Thyroid gland (tissue), 4 donors: Measurements from ENCODE around the gene SNX21. TPM values are rescaled to one million over a fixed set of nuclear protein-coding genes. Genes with fewer than 3 reads are reported as not detected.

Experiments used
- DNase-seq, 2 donors: peaks; one replicate each; pipeline ENCODE4 v3.0.0-alpha.2; 2019
- H3K27ac ChIP-seq, 3 donors: fragments of 200-600 bp; sonication (generic); 1 replicate in 2 of 3; 2 replicates in 1 of 3; pipeline ENCODE4 v1.5.1; 2016 to 2019; ENCODE audit warnings: mild to moderate bottlenecking in 1 of 3, moderate library complexity in 1 of 3
- H3K27me3 ChIP-seq: fragments of 200-600 bp; sonication (generic); one replicate; pipeline ENCODE4 v1.5.1; 2019
- H3K36me3 ChIP-seq, 2 donors: fragments of 200-600 bp; sonication (generic); one replicate each; pipeline ENCODE4 v1.5.1; 2016 to 2019
- H3K4me1 ChIP-seq, 2 donors: fragments of 200-600 bp; sonication (generic); one replicate each; pipeline ENCODE4 v1.5.1; 2017 to 2019
- H3K4me3 ChIP-seq, 3 donors: fragments of 200-600 bp; sonication (generic); replicated peaks in 1 of 3; 1 replicate in 2 of 3; 2 replicates in 1 of 3; pipeline ENCODE4 v1.5.1; 2016; ENCODE audit warnings: mild to moderate bottlenecking in 1 of 3
- H3K9me3 ChIP-seq: fragments of 200-600 bp; sonication (generic); one replicate; pipeline ENCODE4 v1.5.1; 2017
- CTCF ChIP-seq, 6 experiments: fragments of 200-600 bp in 3 of 6; fragments of 450-650 bp in 3 of 6; sonication (generic) in 3 of 6; IDR thresholded peaks; one replicate each; pipeline ENCODE4 v1.5.1; 2016 to 2019; ENCODE audit warnings: antibody characterized with exemption in 6 of 6, mild to moderate bottlenecking in 2 of 6, inconsistent platforms in 1 of 6, moderate library complexity in 1 of 6
- POLR2A ChIP-seq, 2 donors: fragments of 450-650 bp; IDR thresholded peaks; one replicate each; pipeline ENCODE4 v1.6.1; 2017; ENCODE audit warnings: antibody characterized with exemption in 2 of 2, mild to moderate bottlenecking in 2 of 2, moderate library complexity in 1 of 2
- WGBS, 2 donors: methylation state at CpG; one replicate each; pipeline ENCODE4 v1.1.5; 2017; 5-methylcytosine and 5-hydroxymethylcytosine counted together
- intact Hi-C: fragments of 100-400 bp; cut with DNase I; formaldehyde crosslinking; loops from one replicate; pipeline ENCODE4 v1.15.1; 2023
- total RNA-seq, 4 donors: library from RNA; depleted of rRNA; stranded (reverse); fragments of >200 nt; gene quantifications; one replicate each; pipeline ENCODE4 v1.2.3, GENCODE V29; 2016

The SNX21 gene
- total RNA-seq, 4 donors from 2014 or later: 41.5 to 54.9 (median 48.8) TPM

DNA sequence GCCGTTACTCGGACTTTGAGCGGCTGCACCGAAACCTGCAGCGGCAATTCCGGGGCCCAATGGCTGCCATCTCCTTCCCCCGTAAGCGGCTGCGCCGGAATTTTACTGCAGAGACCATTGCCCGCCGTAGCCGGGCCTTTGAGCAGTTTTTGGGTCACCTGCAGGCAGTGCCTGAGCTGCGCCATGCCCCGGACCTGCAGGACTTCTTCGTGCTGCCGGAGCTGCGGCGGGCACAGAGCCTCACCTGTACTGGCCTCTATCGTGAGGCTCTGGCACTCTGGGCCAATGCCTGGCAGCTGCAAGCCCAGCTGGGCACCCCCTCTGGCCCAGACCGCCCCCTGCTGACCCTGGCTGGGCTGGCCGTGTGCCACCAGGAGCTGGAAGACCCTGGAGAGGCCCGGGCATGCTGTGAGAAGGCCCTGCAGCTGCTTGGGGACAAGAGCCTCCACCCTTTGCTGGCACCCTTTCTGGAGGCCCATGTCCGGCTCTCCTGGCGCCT lies 7.2 kb downstream of the SNX21 start:
- intact Hi-C loops: no loop called here
- Histone ChIP-seq H3K9me3 (no peaks in the 10 kb centered on the region), H3K36me3 (peaks cover 28 to 32% of the 10 kb centered on the region in 2 donors), H3K4me1 (peaks cover 15 to 26% of the 10 kb centered on the region in 2 donors), H3K27ac (no peak overlapping the region), H3K27me3 (no peaks in the 10 kb centered on the region), H3K4me3 (no peak overlapping the region)
- 95% methylated on average over 15 to 17 of the region's 25 CpGs for WGBS, 2 donors
- TF ChIP-seq CTCF (IDR thresholded peaks at IDR 0.05) (no peak), POLR2A (IDR thresholded peaks at IDR 0.05) (no peak)
- DNase-seq: no peak

- Histone ChIP-seq H3K36me3 (peaks cover 34 to 40% of the 10 kb centered on the region in 2 donors), H3K27ac (peak overlapping the region in 2 of 3 donors; percentile 47 to 59), H3K9me3 (no peaks in the 10 kb centered on the region), H3K27me3 (no peaks in the 10 kb centered on the region), H3K4me3 (no peak overlapping the region), H3K4me1 (peaks cover 15 to 25% of the 10 kb centered on the region in 2 donors)
- DNase-seq: no peak
- intact Hi-C loops: no loop called here
- 82 to 88% methylated on average over 6 of the region's 10 CpGs for WGBS, 2 donors
- TF ChIP-seq CTCF (IDR thresholded peaks at IDR 0.05) (no peak), POLR2A (IDR thresholded peaks at IDR 0.05) (no peak)
These were observed 8.0 kb downstream of the SNX21 start for GRCh38 chr20:45841407-45842129.

DNA sequence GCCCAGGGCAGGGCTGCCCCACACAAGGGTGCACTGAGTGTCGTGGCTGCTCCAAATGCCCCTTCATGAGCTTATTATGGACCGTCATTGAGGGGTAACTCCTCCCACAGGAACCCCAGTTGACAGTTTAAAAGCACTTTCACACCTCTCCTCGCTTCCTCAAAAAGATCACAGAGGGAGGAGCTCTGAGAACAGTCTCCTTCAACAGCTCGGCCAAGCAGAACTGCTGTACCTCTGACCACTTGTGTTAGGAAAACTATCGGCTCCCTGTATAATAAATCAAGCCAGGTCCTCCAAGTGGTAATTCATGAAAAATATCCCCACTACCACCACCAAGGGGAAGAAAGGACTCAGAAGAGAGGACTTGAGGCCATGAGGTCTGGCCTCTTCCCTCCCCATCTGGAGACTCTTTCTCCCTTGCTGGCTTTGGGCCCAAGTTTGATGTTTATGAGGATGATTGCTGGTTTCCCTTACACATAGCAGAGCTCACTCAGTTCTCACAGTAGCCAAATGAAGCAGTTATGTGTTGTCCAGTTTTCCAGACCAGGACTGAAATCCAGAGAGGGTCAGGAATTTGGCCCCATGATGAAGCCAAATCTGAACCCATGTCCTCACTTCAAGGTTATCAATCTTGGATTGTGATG lies 8.7 kb downstream of the SNX21 start:
- TF ChIP-seq CTCF (IDR thresholded peaks at IDR 0.05) (peak in 1 of 6 experiments; percentile 19), POLR2A (IDR thresholded peaks at IDR 0.05) (no peak)
- Histone ChIP-seq H3K36me3 (peaks cover 34 to 44% of the 10 kb centered on the region in 2 donors), H3K4me1 (peaks cover 15 to 25% of the 10 kb centered on the region in 2 donors), H3K9me3 (no peaks in the 10 kb centered on the region), H3K4me3 (no peak overlapping the region), H3K27me3 (no peaks in the 10 kb centered on the region), H3K27ac (peak overlapping the region; percentile 45 to 59 (median 47))
- 13 to 16% methylated on average over 5 of the region's 5 CpGs for WGBS, 2 donors
- DNase-seq: peak; percentile 56 to 58
- intact Hi-C loops: no loop called here

DNA sequence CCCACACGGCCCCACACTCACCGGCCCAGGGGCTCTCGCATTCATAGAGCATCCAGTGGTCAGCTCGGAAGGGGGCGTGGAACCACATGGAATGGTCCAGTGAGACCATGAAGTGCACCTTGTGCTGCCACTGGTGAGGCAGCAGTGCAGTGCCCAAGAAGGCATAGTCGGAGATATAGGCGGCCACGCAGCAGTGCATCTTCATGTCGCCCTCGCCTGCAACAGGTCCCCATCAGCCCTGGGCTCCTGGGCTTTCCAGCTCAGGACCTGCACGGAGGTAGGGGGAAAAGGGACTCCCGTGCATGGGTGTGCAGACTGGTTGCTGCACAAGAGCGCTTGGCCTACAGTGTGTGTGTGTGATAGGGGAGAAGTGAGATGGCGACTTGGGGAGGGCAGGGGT lies 9.9 kb downstream of the SNX21 start:
- Histone ChIP-seq H3K27me3 (no peaks in the 10 kb centered on the region), H3K4me1 (peaks cover 15 to 25% of the 10 kb centered on the region in 2 donors), H3K9me3 (no peaks in the 10 kb centered on the region), H3K27ac (peak overlapping the region in 1 of 3 donors; percentile 59), H3K4me3 (no peak overlapping the region), H3K36me3 (peaks cover 34 to 54% of the 10 kb centered on the region in 2 donors)
- no peak for DNase-seq
- TF ChIP-seq CTCF (IDR thresholded peaks at IDR 0.05): no peak
- WGBS, 2 donors: 96% methylated on average over 13 to 14 of the region's 14 CpGs
- intact Hi-C loops: no loop called here

- TF ChIP-seq CTCF (IDR thresholded peaks at IDR 0.05): no peak
- no peak for TF ChIP-seq POLR2A (IDR thresholded peaks at IDR 0.05)
- intact Hi-C loops: no loop called here
- H3K36me3 ChIP-seq: peaks cover 31 to 55% of the 10 kb centered on the region in 2 donors
These were observed 11.9 kb downstream of the SNX21 start for GRCh38 chr20:45845452-45845851.

More at GRCh38 chr20:45845452-45845851, 11.9 kb downstream of the SNX21 start:
- H3K4me1 ChIP-seq: peaks cover 15 to 25% of the 10 kb centered on the region in 2 donors
- no peaks in the 10 kb centered on the region for H3K9me3 ChIP-seq
- DNase-seq: no peak
- no peak overlapping the region for H3K4me3 ChIP-seq
- H3K27ac ChIP-seq: no peak overlapping the region
- no peaks in the 10 kb centered on the region for H3K27me3 ChIP-seq
